WTC11 (cell line): Measurements from ENCODE around the gene ANKRD33B. TPM values are rescaled to one million over a fixed set of nuclear protein-coding genes. Genes with fewer than 3 reads are reported as not detected.

Experiments used
- ATAC-seq: fragments of 200-7000 bp; cut with Tn5 transposase; 2 replicates; pipeline ENCODE4 v1.10.0; 2021; ENCODE audit warnings: mild to moderate bottlenecking, moderate library complexity
- CTCF ChIA-PET: fragments of 300-600 bp; sonication (Branson Sonifier 250); formaldehyde crosslinking; loops from one replicate; lab custom pipeline; 2021; ENCODE audit warnings: antibody characterized with exemption; lab: Charles Lee
- POLR2A ChIA-PET: fragments of 350-600 bp; sonication (Branson Sonifier 250); formaldehyde crosslinking; loops from one replicate; lab custom pipeline; 2021; ENCODE audit warnings: antibody characterized with exemption; lab: Charles Lee
- DNase-seq: peaks from one replicate; pipeline ENCODE4 v3.0.0; 2021; ENCODE audit warnings: low spot score
- H3K27ac Mint-ChIP-seq: 2 replicates; pipeline ENCODE4 v1.8.0; 2021; ENCODE audit warnings: mixed read lengths
- H3K27me3 Mint-ChIP-seq: 2 replicates; pipeline ENCODE4 v1.8.0; 2021; ENCODE audit warnings: low read depth, mild to moderate bottlenecking, moderate library complexity, mixed read lengths
- H3K36me3 Mint-ChIP-seq: 2 replicates; pipeline ENCODE4 v1.8.0; 2021; ENCODE audit warnings: mixed read lengths
- H3K4me1 Mint-ChIP-seq: 2 replicates; pipeline ENCODE4 v1.8.0; 2022; ENCODE audit warnings: mixed read lengths
- H3K4me3 Mint-ChIP-seq: 2 replicates; pipeline ENCODE4 v1.8.0; 2021; ENCODE audit warnings: mild to moderate bottlenecking, moderate library complexity, mixed read lengths
- H3K9me3 Mint-ChIP-seq: 2 replicates; pipeline ENCODE4 v1.8.0; 2021; ENCODE audit warnings: mixed read lengths
- ATF1 ChIP-seq: sonication (generic); formaldehyde crosslinking; IDR thresholded peaks from 2 replicates; pipeline ENCODE4 v1.8.1; 2023; ENCODE audit warnings: mild to moderate bottlenecking, moderate library complexity, missing genetic modification reagents
- CBFB ChIP-seq: sonication (generic); formaldehyde crosslinking; IDR thresholded peaks from 2 replicates; pipeline ENCODE4 v1.8.1; 2022; ENCODE audit warnings: mild to moderate bottlenecking, low read depth, missing genetic modification reagents
- CREM ChIP-seq: sonication (generic); formaldehyde crosslinking; IDR thresholded peaks from 2 replicates; pipeline ENCODE4 v1.8.1; 2022; ENCODE audit warnings: mild to moderate bottlenecking, missing genetic modification reagents, moderate library complexity
- CTCF ChIP-seq: fragments of 200-600 bp; IDR thresholded peaks from 2 replicates; pipeline ENCODE4 v1.8.0; 2022; ENCODE audit warnings: antibody characterized with exemption
- E2F4 ChIP-seq: sonication (generic); formaldehyde crosslinking; IDR thresholded peaks from 2 replicates; pipeline ENCODE4 v1.8.1; 2022; ENCODE audit warnings: low read depth, mild to moderate bottlenecking, moderate library complexity, missing genetic modification reagents, borderline replicate concordance
- FOXP1 ChIP-seq: sonication (generic); formaldehyde crosslinking; IDR thresholded peaks from 2 replicates; pipeline ENCODE4 v1.8.0; 2022; ENCODE audit warnings: missing genetic modification reagents, mild to moderate bottlenecking, moderate library complexity, borderline replicate concordance
- HMGXB4 ChIP-seq: sonication (generic); formaldehyde crosslinking; IDR thresholded peaks from 2 replicates; pipeline ENCODE4 v1.8.1; 2023; ENCODE audit warnings: mild to moderate bottlenecking, moderate library complexity, missing genetic modification reagents
- NFATC4 ChIP-seq: fragments of 250-450 bp; sonication (Bioruptor Pico); IDR thresholded peaks from 2 replicates; pipeline ENCODE4 v1.9.0; 2021; ENCODE audit warnings: mild to moderate bottlenecking
- NFE2L1 ChIP-seq: sonication (generic); formaldehyde crosslinking; IDR thresholded peaks from 2 replicates; pipeline ENCODE4 v1.8.1; 2023; ENCODE audit warnings: missing genetic modification reagents
- NR2C2 ChIP-seq: sonication (generic); formaldehyde crosslinking; IDR thresholded peaks from 2 replicates; pipeline ENCODE4 v1.8.0; 2022; ENCODE audit warnings: mild to moderate bottlenecking, missing genetic modification reagents
- OVOL2 ChIP-seq: fragments of 250-450 bp; sonication (Bioruptor Pico); IDR thresholded peaks from 2 replicates; pipeline ENCODE4 v1.9.0; 2021; ENCODE audit warnings: mild to moderate bottlenecking, borderline replicate concordance
- RORB ChIP-seq: fragments of 250-450 bp; sonication (Bioruptor Pico); IDR thresholded peaks from 2 replicates; pipeline ENCODE4 v1.9.0; 2021; ENCODE audit warnings: mild to moderate bottlenecking
- SMAD4 ChIP-seq: sonication (generic); formaldehyde crosslinking; IDR thresholded peaks from 2 replicates; pipeline ENCODE4 v1.8.0; 2022; ENCODE audit warnings: mild to moderate bottlenecking, missing genetic modification reagents
- STAT6 ChIP-seq: sonication (generic); formaldehyde crosslinking; conservative IDR thresholded peaks from 2 replicates; pipeline ENCODE4 v1.8.1; 2023; ENCODE audit warnings: mild to moderate bottlenecking, low read depth, missing genetic modification reagents, moderate library complexity
- USF2 ChIP-seq: sonication (generic); formaldehyde crosslinking; IDR thresholded peaks from 2 replicates; pipeline ENCODE4 v1.8.1; 2023; ENCODE audit warnings: mild to moderate bottlenecking, missing genetic modification reagents, moderate library complexity
- ZNF232 ChIP-seq: sonication (generic); formaldehyde crosslinking; IDR thresholded peaks from 2 replicates; pipeline ENCODE4 v1.8.0; 2022; ENCODE audit warnings: mild to moderate bottlenecking, missing genetic modification reagents
- ZNF281 ChIP-seq: sonication (generic); formaldehyde crosslinking; IDR thresholded peaks from 2 replicates; pipeline ENCODE4 v1.8.0; 2023; ENCODE audit warnings: mild to moderate bottlenecking, missing genetic modification reagents
- ZNF317 ChIP-seq: sonication (generic); formaldehyde crosslinking; IDR thresholded peaks from 2 replicates; pipeline ENCODE4 v1.8.1; 2023; ENCODE audit warnings: low read depth, mild to moderate bottlenecking, moderate library complexity, missing genetic modification reagents, borderline replicate concordance
- ZNF671 ChIP-seq: fragments of 250-450 bp; sonication (Bioruptor Pico); IDR thresholded peaks from 2 replicates; pipeline ENCODE4 v1.8.0; 2021; ENCODE audit warnings: mild to moderate bottlenecking
- ZSCAN18 ChIP-seq: fragments of 250-450 bp; sonication (Bioruptor Pico); IDR thresholded peaks from 2 replicates; pipeline ENCODE4 v2.1.2; 2022; ENCODE audit warnings: mild to moderate bottlenecking, moderate library complexity
- total RNA-seq: library from RNA; stranded (reverse); gene quantifications from 3 replicates; pipeline ENCODE4 v1.2.3, GENCODE V29; 2021

The ANKRD33B gene
- total RNA-seq, 1 experiment from 2014 or later: 9.2 TPM

- DNase-seq (no peak), ATAC-seq (no peak)
- ChIA-PET POLR2A (no interaction called here), CTCF (no interaction called here)
- TF ChIP-seq NFATC4 (no peak), ZNF317 (CRISPR knock-in tag) (no peak), ATF1 (CRISPR knock-in tag) (no peak), E2F4 (CRISPR knock-in tag) (no peak), NFE2L1 (no peak), STAT6 (no peak)
- no peaks in the 10 kb centered on the region for H3K9me3 Mint-ChIP-seq
- peaks cover 12% of the 10 kb centered on the region for H3K27me3 Mint-ChIP-seq
- no peak overlapping the region for H3K27ac Mint-ChIP-seq
- H3K4me1 Mint-ChIP-seq: peaks cover 22% of the 10 kb centered on the region
- no peaks in the 10 kb centered on the region for H3K36me3 Mint-ChIP-seq
- H3K4me3 Mint-ChIP-seq: peak overlapping the region; percentile 8; the same call in 1 of the 2 replicates
Observed at GRCh38 chr5:10532421-10532820, 31.4 kb upstream of the ANKRD33B start.

- Mint-ChIP-seq H3K4me3 (no peak overlapping the region), H3K4me1 (peaks cover 15% of the 10 kb centered on the region), H3K36me3 (no peaks in the 10 kb centered on the region), H3K27ac (no peak overlapping the region), H3K27me3 (peaks cover 12% of the 10 kb centered on the region), H3K9me3 (no peaks in the 10 kb centered on the region)
- peak; percentile 97 for ATAC-seq
- CTCF ChIA-PET: interaction anchor here (0.7 to 1.2 kb wide), 2 partner anchors 12 to 94 kb away, joined by 3 to 7 read pairs; no protein-coding TSS in a partner anchor
- POLR2A ChIA-PET: no interaction called here
- peak; percentile 72 for DNase-seq
- no peak for TF ChIP-seq CBFB (CRISPR knock-in tag)
- no peak for TF ChIP-seq ZNF671 (CRISPR knock-in tag)
- no peak for TF ChIP-seq ATF1 (CRISPR knock-in tag)
- TF ChIP-seq CTCF: no peak
- TF ChIP-seq SMAD4 (CRISPR knock-in tag): no peak
- TF ChIP-seq HMGXB4: no peak
- no peak for TF ChIP-seq NR2C2
- TF ChIP-seq CREM (CRISPR knock-in tag): no peak
- TF ChIP-seq FOXP1 (CRISPR knock-in tag): no peak
- TF ChIP-seq ZSCAN18 (CRISPR knock-in tag): no peak
- TF ChIP-seq ZNF281: no peak
- no peak for TF ChIP-seq OVOL2
- no peak for TF ChIP-seq RORB (CRISPR knock-in tag)
- TF ChIP-seq ZNF232 (CRISPR knock-in tag): no peak
- no peak for TF ChIP-seq USF2 (CRISPR knock-in tag)
Observed at GRCh38 chr5:10533226-10533625, 30.6 kb upstream of the ANKRD33B start.
